Stomach (tissue), 4 donors: ENCODE results near the gene TXNDC12.
"Not testable (repeated sequence)": the region's sequence is repeated elsewhere in the genome, so short reads cannot be mapped to it uniquely, and the experiment has no call there.

Experiments
- CTCF ChIP-seq, 7 experiments: fragments of 450-650 bp in 4 of 7; fragments of 200-600 bp in 3 of 7; sonication (generic) in 3 of 7; IDR thresholded peaks; one replicate each; pipeline ENCODE4 v1.5.1; 2016 to 2019; ENCODE audit warnings: antibody characterized with exemption in 7 of 7, control low read depth in 2 of 7, mild to moderate bottlenecking in 1 of 7
- POLR2A ChIP-seq, 4 donors: fragments of 450-650 bp; IDR thresholded peaks; one replicate each; pipeline ENCODE4 v1.6.1; 2016; ENCODE audit warnings: antibody characterized with exemption in 4 of 4, control low read depth in 2 of 4, mild to moderate bottlenecking in 1 of 4, moderate library complexity in 1 of 4
- POLR2AphosphoS5 ChIP-seq, 3 donors: sonication (generic); formaldehyde crosslinking; IDR thresholded peaks; one replicate each; pipeline ENCODE4 v1.6.1; 2016; ENCODE audit warnings: antibody characterized with exemption in 3 of 3

GRCh38 chr1:52049337-52049736 is 5.7 kb downstream of the TXNDC12 start:
- TF ChIP-seq POLR2A, POLR2AphosphoS5, CTCF (IDR thresholded peaks at IDR 0.05): not testable (repeated sequence)
